GM12872 (cell line): Measurements from ENCODE around the gene DHRS1.

ENCODE experiments used
- CTCF ChIP-seq: IDR thresholded peaks from 3 replicates; pipeline ENCODE4 v1.5.1; 2011; ENCODE audit warnings: low read depth, mild to moderate bottlenecking, low read length, moderate library complexity; ENCODE audit not compliant: insufficient read depth

Gene DHRS1

GRCh38 chr14:24311837-24312615 is 12.4 kb upstream of the DHRS1 start:
- TF ChIP-seq CTCF: no peak

- peak; percentile 34 for TF ChIP-seq CTCF
Observed at GRCh38 chr14:24310646-24311604, 11.3 kb upstream of the DHRS1 start, which contains the start of gene LTB4R. Gene LTB4R (plus strand): TSS chr14:24311502. CDS start chr14:24315652, 4,150 bp downstream.

- TF ChIP-seq CTCF: no peak
Observed at GRCh38 chr14:24310265-24310645, 10.7 kb upstream of the DHRS1 start.

- no peak for TF ChIP-seq CTCF
Observed at GRCh38 chr14:24309538-24310264, 10.1 kb upstream of the DHRS1 start, which contains the start of gene LTB4R2. Gene LTB4R2 (plus strand): TSS chr14:24310140. CDS start chr14:24310665, 525 bp downstream.

GRCh38 chr14:24308342-24309124 is 9.0 kb upstream of the DHRS1 start:
- TF ChIP-seq CTCF: no peak

- peak; percentile 96 for TF ChIP-seq CTCF
Observed at GRCh38 chr14:24307575-24308341, 8.2 kb upstream of the DHRS1 start, which contains the start of gene CIDEB. Gene CIDEB (minus strand): TSS chr14:24307977. CDS start chr14:24307858, 119 bp downstream.
